COR-L47 (cell line): ENCODE measurements around the gene DACT2.

Experiments
- DNase-seq: peaks from one replicate; lab custom pipeline; 2025; lab: John Stamatoyannopoulos, UW

DACT2 gene

DNA sequence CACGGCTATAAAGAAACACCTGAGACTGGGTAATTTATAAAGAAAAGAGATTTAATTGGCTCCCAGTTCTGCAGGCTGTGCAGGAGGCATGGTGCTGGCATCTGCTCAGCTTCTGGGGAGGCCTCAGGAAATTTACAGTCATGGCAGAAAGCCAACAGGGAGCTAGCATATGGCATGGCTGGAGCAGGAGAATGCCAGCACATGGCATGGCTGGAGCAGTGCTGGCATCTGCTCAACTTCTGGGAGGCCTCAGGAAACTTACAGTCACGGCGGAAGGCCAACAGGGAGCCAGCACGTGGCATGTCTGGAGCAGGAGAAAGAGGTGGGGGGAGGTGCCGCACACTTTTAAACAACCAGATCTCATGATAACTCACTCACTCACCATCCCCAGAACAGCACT, 32.5 kb upstream of the DACT2 start:
- no peak for DNase-seq

GRCh38 chr6:168349718-168350210, 30.2 kb upstream of the DACT2 start:
- no peak for DNase-seq

GRCh38 chr6:168348186-168348585, 28.6 kb upstream of the DACT2 start:
- no peak for DNase-seq

- DNase-seq = no peak
Measured at GRCh38 chr6:168347615-168348014, 28.0 kb upstream of the DACT2 start.

GRCh38 chr6:168347053-168347452, 27.5 kb upstream of the DACT2 start:
- DNase-seq = no peak

DNA sequence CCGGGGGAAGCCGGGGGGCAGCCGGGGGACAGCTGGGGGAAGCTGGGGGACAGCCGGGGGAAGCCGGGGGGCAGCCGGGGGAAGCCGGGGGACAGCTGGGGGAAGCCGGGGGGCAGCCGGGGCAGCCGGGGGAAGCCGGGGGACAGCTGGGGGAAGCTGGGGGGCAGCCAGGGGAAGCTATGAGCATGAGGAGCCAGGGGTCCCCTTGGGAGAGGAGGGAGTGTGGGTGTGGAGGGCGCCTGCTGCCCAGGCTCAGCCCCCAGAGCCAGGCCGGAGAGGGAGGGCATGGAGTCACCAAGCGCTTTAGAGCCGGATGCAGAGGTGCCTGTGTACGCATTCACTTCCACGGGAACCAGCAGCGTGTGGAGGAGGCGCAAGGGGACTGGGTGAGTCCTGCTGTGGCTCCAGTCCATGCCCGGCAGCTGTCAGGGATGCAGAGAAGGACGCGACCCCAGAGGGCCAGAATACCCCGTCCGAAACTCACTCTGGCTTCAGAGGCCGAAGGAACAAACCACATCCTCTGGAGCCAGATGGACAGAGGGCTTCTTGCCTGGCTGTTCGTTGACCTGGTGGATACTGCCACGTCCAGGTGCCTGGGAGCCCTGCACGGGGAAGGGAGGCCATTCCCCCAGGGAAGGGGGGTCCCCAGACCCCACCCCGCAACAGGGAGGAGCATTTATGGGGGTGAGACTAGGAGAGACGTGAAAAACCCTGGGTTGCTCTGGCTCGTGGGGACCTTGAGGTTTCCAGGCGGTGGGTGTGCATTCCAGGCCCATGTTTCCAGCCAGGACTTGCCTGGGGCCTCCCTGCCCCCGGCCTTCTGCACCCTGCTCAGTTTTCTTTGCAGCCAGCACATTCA, 26.5 kb upstream of the DACT2 start:
- no peak for DNase-seq

- no peak for DNase-seq
Measured at GRCh38 chr6:168345266-168345665, 25.7 kb upstream of the DACT2 start.

DNA sequence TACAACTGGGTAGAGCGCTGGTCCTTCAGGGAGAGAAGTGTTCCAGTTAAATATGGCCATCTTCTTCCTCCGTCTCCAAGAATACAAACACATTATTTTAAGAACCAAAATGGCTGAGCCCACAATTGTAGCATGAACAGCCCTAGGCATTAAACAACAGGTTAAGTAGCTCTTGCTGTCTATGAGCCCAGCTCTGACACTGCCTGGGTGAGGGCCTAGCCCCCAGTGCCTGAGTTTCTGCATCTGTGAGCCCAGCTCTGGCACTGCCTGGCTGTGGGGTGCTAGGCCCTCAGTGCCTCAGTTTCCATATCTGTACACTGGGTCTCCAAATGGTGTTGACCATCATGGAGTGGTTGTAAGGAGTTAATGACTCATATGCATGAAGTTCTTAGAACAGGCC, 24.8 kb upstream of the DACT2 start:
- DNase-seq = no peak

- peak; percentile 8 for DNase-seq
Measured at GRCh38 chr6:168343239-168344150, 23.9 kb upstream of the DACT2 start.

DNA sequence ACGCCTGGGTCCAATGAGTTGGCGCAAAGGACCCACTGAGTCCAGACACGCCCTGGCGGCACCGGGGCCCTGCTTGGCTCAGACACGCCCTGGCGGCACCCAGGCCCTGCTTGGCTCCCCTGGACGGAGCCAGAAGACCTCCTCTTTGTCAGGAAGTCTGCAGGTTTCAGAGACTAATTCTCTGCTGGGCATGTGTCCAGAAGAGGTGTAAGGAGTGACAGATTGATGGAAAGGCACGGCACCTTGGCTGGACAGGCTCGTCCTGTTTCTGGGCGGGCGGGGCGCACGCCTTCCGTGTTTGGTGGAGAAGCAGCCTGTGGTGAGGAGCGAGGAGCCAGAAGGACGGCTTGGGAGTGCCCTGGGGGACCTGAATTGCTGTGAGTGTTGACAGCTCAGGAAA, 23.1 kb upstream of the DACT2 start:
- DNase-seq = no peak

GRCh38 chr6:168341280-168341900, 21.8 kb upstream of the DACT2 start:
- no peak for DNase-seq

- DNase-seq = no peak
Measured at GRCh38 chr6:168340819-168341218, 21.2 kb upstream of the DACT2 start.

- DNase-seq = no peak
Measured at GRCh38 chr6:168338777-168339176, 19.2 kb upstream of the DACT2 start.

- DNase-seq = no peak
Measured at GRCh38 chr6:168336967-168337366, 17.4 kb upstream of the DACT2 start.

- DNase-seq = no peak
Measured at GRCh38 chr6:168333989-168334388, 14.4 kb upstream of the DACT2 start.

- no peak for DNase-seq
Measured at GRCh38 chr6:168333491-168333890, 13.9 kb upstream of the DACT2 start.

DNA sequence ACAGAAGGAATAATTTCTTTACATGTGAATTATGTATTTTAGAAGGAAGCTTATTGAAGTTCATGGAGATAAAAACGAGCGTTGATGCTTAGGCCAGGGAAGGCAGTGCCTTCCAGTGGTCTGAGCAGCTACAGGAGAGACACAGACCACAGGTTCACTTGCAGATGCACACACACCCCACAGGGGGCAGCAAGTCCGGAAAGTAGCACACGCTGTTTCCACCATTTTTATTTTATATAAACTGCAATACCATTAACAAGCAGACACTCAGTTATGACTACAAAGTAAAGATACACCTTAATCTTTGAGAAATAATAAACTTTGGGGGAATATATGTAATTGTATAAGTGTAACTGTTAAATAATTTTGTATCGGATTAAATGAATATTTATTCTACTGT, 13.5 kb upstream of the DACT2 start:
- DNase-seq = no peak

DNA sequence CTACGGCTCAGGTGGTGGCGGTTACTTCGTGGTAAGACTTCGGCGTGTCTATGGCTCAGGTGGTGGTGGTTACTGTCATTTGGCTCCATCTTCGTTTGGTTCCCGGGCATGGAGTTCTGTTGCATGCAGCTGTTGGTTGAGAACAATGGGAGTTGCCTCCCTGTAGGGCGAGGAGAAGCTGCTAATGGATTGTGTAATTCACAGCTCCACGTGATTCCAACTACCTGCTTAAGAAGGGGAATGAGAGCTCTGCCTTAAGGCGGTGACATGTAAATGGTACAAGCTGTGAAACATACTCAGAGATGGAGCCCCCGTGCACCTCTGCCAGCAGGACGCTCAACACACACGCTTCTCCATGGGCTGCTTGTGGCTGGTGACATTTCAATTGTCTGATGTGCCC, 12.4 kb upstream of the DACT2 start:
- peak; percentile 42 for DNase-seq

DNA sequence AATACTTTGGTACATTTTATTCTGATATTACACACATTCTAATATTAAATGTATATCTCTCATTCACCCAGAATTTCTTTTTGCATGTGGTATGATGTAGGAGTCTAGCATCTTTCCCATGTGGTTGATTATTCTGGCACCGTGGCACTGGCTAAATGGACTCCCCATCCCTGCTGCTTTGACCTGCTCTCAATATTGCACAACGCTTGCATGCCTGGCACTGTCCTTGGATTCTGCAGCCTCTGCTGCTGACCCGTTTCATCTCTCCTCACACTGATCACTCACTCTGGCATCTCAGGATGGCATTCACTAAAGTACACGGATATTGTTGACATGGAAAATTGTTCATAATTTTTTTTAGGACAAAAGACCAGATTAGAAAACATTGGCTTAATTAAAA, 11.5 kb upstream of the DACT2 start:
- no peak for DNase-seq

- no peak for DNase-seq
Measured at GRCh38 chr6:168330403-168330802, 10.8 kb upstream of the DACT2 start.

DNA sequence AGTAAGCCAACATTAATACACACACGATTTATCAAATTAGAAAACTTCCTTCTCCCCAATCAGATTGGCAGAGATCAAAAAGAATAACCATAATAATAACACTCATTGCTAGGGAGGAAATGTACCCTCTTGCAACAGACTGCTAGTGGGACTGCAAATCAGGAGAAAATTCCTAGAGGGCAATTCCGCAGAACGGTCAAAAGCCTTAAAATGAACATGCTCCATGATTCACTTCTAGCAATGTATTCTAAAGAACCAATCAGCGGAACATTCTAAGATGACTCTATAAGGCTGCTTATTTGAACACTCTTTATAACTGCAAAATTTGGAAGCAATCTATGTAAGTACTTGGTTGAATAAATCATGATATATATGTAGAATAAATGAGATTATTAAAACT, 8.5 kb upstream of the DACT2 start:
- no peak for DNase-seq
